GM19467 (cell line): ENCODE measurements around the gene PPM1D.
"Not testable (repeated sequence)": the region's sequence is repeated elsewhere in the genome, so short reads cannot be mapped to it uniquely, and the experiment has no call there.

Experiments used
- ATAC-seq: cut with Tn5 transposase; IDR thresholded peaks from one replicate; pipeline ENCODE4 v1.9.1; 2021; ENCODE audit warnings: mild to moderate bottlenecking, moderate library complexity; ENCODE audit not compliant: unreplicated experiment

PPM1D gene

DNA sequence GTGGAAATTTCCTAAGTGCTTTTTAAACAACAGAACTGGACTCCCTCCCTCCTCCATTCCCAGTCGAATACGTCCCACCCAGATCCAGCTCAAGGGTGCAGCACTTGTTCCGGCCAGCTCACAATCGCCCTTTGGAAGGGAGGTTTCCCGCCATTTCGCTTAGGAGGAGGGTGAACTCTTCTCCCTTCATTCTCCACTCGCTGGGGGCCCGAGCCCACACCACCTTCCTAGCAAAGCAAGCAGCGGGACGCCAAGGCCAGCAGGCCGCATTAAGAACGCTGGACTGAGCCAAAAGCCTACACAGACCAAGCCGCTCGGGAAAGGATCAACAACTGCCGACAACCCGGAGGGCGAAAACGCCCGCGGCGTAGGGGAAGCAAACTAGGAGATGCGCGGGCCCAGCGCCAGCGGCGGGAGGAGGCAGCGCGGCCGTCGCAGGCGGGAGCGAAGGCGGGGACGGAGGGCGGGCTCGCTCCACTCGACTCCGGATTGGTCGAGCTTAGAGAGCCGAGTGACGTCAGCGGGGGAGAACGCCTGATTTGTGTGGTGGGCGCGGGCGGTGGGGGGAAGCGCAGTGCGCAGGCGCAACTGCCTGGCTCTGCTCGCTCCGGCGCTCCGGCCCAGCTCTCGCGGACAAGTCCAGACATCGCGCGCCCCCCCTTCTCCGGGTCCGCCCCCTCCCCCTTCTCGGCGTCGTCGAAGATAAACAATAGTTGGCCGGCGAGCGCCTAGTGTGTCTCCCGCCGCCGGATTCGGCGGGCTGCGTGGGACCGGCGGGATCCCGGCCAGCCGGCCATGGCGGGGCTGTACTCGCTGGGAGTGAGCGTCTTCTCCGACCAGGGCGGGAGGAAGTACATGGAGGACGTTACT is at the start of gene PPM1D:
PPM1D (plus strand) TSS at position 574 of the 870 bp plus-strand sequence; CDS start at position 796, 222 bp downstream.
- ATAC-seq: peak; percentile 92

DNA sequence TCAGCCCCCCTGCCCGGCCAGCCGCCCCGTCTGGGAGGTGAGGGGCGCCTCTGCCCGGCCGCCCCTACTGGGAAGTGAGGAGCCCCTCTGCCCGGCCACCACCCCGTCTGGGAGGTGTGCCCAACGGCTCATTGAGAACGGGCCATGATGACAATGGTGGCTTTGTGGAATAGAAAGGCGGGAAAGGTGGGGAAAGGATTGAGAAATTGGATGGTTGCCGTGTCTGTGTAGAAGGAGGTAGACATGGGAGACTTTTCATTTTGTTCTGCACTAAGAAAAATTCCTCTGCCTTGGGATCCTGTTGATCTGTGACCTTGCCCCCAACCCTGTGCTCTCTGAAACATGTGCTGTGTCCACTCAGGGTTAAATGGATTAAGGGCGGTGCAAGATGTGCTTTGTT is 47.7 kb upstream of the PPM1D start:
- not testable (repeated sequence) for ATAC-seq

GRCh38 chr17:60554377-60554788 is 45.6 kb upstream of the PPM1D start:
- no peak for ATAC-seq

DNA sequence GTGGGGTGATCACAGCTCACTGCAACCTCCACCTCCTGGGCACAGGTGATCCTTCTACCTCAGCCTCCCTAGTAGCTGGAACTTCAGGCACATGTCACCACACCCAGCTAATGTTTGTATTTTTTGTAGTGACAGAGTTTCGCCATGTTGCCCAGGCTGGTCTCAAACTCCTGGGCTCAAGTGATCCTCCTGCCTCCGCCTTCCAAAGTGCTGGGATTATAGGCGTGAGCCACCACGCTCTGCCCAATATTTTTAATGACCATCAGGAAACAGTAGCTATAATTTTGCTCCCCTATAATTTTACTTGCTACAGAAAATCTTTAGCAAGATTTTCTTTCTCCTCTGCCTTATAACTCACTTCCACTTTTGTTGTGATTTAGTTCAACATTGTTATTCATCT is 44.2 kb upstream of the PPM1D start:
- no peak for ATAC-seq

DNA sequence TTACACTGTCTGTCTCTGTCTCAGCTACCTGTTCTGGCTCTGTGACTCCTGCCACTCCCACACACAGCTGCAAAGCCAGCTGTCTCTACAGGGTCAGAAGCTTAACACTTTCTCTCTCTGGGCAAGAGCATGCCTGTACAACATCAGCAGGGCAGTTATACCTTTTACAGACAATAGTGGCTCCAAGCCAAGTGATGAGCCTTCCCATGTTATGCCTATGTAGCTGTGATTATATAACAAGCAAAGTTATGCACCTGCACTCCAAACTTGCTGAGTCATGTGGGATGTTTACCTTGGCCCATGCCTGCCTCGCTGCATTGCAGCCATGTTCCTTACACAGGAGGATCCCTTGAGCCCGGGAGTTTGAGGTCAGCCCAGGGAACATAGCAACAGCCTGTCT is 42.2 kb upstream of the PPM1D start:
- ATAC-seq: no peak

DNA sequence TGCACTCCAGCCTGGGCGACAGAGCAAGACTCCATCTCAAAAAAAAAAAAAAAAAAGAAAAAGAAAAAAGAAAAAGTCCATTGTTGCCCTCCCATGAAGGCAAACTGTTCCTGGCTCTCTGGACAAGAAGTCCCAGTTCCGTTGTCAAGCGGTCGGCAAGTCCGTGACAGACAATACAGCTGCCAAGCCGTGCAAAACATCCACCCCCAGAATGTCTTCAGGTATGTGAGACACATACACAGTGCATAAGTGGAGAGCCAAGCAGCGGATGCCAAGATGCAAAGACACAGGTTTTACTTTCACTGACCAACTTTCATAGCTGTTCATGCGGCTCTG is 40.4 kb upstream of the PPM1D start:
- ATAC-seq: no peak

- no peak for ATAC-seq
These were observed 39.8 kb upstream of the PPM1D start for GRCh38 chr17:60559995-60560859.

- ATAC-seq: no peak
These were observed 39.1 kb upstream of the PPM1D start for GRCh38 chr17:60560860-60561257.

- ATAC-seq: no peak
These were observed 37.6 kb upstream of the PPM1D start for GRCh38 chr17:60562421-60562820.

- ATAC-seq: no peak
These were observed 36.2 kb upstream of the PPM1D start for GRCh38 chr17:60563743-60564142.

DNA sequence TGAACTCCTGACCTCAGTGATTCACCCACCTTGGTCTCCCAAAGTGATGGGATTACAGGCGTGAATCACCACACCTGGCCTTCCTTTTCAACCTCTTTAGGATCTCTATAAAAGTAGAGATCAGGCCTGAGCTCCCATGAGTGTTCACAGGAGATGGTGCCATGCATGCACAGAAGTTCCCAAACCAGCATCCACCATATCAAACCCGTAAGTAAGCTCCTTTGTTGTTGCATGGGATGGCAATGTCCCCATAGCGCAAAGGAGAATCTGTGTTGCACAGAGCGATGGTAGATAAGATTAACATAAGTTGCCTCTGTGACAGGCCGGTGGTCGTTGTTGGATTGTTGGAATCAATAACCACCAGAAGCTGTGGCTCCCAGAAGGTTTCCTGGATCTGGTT is 34.8 kb upstream of the PPM1D start:
- ATAC-seq: no peak

DNA sequence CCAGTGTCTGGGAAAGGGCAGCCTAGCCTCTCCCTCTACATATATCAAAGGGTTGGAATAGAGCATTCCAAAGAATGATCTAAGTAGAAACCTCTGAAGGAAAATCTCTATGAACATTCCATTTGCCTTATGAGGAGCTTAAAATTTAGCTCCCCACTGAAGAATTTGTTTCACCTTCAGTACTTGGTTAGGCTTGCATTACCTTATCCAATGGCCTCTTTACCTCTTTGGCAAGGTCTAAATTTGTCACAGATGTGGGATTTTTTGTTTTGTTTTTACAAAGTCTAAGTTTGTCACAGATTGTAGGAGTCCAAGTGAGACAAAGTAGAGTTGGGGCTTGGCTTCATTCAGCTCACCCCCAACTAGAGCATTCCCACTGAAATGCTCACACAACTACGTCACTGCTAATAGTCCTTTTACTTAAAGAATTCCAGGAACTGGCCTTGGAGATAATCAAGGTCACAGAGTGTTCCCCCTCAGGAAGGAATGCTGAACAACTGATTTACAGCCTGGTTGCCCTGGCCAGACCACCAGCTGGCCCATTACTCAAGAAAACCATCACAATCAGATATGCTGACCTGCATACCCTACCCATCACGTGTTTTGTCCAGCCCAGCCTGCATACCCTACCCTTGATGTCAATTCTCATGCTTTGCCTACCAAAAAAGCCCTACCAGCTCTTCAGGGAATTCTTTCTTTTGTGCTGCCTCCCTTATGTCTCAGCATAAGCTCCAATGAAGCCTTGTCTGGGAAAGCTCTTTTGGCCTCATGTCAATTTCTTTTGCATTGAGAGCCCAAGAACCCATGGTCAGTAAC is 26.5 kb upstream of the PPM1D start:
- no peak for ATAC-seq

GRCh38 chr17:60577147-60577915 is 22.7 kb upstream of the PPM1D start:
- no peak for ATAC-seq

GRCh38 chr17:60579090-60579489 is 20.9 kb upstream of the PPM1D start:
- no peak for ATAC-seq

GRCh38 chr17:60579551-60579950 is 20.4 kb upstream of the PPM1D start:
- no peak for ATAC-seq

DNA sequence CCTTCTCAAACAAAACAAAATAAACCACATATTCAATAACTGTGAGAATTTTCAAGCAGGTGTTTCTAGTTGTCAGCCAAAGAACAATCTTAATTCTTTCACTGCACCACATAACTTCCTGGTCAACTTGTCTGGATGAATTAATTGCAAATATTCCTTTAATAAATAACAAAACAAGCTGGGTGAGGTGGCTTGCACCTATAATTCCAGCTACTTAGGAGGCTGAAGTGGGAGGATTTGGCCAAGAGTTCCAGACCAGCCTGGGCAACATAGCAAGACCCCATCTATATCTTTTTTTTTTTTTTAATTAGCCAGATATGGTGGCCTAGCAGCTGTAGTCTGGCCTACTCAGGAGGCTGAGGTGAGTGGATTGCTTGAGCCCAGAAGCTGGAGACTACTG is 17.0 kb upstream of the PPM1D start:
- no peak for ATAC-seq

- no peak for ATAC-seq
These were observed 14.1 kb upstream of the PPM1D start for GRCh38 chr17:60585887-60586286.

GRCh38 chr17:60586288-60586974 is 13.6 kb upstream of the PPM1D start:
- no peak for ATAC-seq

- ATAC-seq: no peak
These were observed 9.9 kb upstream of the PPM1D start for GRCh38 chr17:60590070-60590469.

DNA sequence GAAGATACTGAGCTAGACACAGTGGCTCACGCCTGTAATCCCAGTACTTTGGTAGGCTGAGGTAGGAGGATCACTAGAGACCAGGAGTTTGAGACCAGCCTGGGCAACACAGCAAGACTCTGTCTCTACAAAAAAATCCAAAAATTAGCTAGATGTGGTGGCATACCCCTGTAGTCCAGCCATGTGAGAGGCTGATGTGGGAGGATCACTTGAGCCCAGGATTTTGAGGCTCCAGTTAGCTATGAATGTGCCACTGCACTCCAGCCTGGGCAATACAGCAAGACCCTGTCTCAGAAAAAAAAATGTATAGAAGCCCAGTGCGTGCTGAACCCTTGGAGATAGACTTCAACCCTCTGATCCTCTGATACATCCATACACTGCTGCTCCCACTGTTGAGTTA is 7.2 kb upstream of the PPM1D start:
- ATAC-seq: no peak
